ENCODE measurements around the gene TMEM63A.

TMEM63A gene

DNA sequence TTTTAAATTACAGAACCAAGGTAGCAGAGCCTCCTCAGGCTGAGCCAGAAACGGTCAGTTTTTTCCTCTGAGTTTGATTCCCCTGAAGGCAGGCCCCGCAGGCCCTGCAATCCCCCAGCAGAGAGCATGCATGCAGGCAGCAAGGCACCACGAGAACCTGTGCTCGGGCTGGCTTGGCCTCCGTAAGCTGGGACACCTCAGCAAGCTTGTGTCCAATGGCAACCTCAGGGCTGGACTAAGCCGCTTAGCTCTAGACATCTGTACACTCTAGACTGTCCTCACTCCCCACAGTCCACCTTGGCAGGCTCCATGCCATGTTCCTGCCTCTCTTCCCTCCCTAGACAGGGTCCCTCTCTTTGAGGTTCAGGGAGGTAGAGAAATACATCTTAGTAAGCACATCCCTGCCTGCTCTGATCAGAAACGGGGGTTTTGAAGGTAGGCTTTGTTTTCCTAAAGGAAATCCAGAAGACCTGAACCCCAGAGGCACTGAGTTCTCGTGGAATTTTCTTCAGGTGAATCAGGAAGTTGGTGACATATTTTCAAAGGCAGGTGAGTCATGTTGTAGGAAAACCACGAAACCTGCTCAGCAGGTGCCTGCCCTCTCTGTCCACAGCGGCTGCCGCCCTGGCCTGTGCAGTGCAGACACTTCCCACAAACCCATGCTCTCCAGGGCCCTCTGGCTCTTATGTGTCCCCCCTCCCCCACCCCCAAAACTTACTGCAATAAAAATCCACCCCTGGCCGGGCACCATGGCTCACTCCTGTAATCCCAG, 7.0 kb downstream of the TMEM63A start:
- DNase-seq (ENCODE audit: low spot score), result no peak
- TF ChIP-seq, protein P1, sequence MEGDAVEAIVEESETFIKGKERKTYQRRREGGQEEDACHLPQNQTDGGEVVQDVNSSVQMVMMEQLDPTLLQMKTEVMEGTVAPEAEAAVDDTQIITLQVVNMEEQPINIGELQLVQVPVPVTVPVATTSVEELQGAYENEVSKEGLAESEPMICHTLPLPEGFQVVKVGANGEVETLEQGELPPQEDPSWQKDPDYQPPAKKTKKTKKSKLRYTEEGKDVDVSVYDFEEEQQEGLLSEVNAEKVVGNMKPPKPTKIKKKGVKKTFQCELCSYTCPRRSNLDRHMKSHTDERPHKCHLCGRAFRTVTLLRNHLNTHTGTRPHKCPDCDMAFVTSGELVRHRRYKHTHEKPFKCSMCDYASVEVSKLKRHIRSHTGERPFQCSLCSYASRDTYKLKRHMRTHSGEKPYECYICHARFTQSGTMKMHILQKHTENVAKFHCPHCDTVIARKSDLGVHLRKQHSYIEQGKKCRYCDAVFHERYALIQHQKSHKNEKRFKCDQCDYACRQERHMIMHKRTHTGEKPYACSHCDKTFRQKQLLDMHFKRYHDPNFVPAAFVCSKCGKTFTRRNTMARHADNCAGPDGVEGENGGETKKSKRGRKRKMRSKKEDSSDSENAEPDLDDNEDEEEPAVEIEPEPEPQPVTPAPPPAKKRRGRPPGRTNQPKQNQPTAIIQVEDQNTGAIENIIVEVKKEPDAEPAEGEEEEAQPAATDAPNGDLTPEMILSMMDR (IDR thresholded peaks at IDR 0.05; ENCODE audit: extremely low read depth, missing control alignments), result no peak

DNA sequence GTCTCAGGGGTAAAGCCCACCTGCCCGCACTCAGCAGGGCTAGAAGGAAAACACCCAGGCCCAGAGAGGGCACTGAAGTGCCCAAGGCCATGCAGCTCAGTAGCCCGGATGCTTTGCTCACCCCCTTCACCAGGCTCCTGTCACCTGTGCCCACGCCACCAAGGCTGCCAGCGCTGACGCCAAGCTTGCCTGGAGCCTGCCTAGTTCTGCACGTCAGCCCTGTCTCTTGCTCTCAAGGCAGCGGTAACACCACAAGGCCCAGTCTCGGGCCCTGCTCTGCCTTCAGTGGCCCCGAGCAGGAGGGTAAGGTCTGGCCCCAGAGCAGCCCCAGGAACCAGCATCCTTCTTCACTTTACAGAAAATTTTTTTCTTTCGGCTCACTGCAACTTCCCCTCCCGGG, 7.7 kb downstream of the TMEM63A start:
- no peak for DNase-seq (ENCODE audit: low spot score)
- TF ChIP-seq, protein P1 (IDR thresholded peaks at IDR 0.05; ENCODE audit: extremely low read depth, missing control alignments), result no peak

DNA sequence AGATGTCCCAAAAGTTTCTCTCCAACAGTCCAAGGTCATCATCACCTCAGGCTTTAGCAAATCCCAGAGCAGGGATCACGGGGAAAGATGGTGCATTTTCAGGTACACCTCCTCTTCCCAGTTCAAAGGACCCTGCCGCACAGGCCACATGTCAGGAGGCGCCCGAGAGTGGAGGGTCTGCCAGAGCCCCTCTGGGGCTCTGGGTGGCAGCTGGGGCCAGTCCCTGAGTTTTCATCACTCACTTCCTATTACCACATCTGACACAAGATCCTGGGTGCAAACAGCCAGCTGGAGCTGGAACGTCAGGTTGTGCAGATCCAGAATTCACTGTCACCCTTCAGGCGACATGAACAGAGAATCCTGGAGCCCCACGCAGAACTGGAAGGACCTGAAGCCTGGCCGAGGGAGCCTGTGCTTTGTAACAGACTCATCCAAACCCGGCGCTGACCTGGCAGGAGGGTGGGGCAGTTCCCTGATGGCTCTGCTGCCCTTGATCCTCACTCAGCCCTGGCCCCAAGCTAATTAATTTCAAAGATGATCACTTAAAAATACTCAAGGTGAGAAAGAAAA, 8.8 kb downstream of the TMEM63A start:
- DNase-seq (ENCODE audit: low spot score), result no peak
- TF ChIP-seq, protein P1 (IDR thresholded peaks at IDR 0.05; ENCODE audit: extremely low read depth, missing control alignments), result no peak

DNA sequence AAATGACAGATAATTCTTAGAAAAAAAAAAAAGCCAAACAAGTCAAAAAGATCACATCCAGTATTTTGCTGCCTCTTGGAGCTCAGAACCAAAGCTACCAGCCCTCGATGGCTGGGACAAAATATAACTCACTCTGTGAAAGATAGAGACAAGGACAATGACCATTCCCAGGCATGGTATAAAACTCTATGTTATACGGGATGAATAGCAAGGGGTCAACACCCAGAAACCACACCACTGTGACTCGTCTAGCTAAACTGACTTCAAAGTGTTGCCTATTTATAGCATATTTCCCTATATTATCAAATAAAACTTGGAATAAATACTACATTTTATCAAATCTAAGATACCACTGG, 10.1 kb downstream of the TMEM63A start:
- TF ChIP-seq, protein P1 (IDR thresholded peaks at IDR 0.05; ENCODE audit: extremely low read depth, missing control alignments), result no peak
- DNase-seq (ENCODE audit: low spot score), result no peak

DNA sequence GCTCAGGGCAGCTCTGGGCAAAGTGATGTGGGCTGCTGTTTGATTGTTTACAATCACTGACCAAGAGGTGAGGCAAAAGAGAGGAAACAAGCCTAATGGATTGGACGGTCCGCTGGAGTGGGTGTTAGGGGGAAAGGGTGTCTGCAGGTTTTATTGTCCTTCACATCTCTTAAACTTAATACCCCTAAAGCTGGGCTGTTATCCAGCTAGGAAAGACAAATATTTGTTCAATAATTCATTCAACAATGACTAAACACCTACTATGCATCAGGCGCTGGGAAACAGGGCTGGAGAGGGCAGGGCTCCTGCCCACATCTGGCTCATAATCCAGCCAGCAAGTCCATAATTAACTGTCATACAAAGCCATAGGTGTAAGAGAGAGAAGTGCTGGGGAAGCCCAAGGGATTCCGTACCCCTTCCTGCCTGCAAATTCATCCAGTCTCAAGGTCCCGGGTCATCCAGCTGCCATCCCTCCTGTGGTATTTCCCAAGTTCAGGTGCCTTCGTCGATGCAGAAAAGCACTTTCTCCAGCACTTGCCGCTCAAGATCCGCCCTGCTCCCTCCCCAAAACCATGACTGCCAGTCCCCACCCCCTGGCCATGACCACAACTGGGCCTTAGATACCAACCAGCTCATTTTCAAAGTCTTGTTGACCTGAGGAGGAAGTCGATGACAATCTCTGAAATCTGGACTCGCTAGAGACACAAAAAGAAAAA, 10.7 kb downstream of the TMEM63A start:
- DNase-seq (ENCODE audit: low spot score), result no peak
- TF ChIP-seq, protein P1 (IDR thresholded peaks at IDR 0.05; ENCODE audit: extremely low read depth, missing control alignments), result no peak

DNA sequence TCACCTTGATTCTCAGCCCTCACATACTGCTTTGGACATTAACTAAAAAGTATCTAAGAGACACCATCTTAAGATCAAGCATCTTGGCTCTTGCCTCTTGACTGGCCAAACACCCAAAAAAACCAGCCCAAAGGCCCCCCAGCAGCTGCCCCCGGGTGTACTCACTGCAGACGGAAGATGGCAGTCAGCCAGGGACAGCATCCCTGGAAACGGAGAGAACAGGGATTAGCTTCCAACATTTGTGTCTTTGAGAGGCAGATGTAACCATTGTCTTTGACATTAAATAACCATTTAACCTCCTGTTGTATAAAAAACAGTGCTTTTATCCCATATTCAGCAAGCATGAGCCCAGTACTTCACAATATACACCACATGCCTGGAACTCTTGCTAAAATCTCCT, 11.3 kb downstream of the TMEM63A start:
- TF ChIP-seq, protein P1 (IDR thresholded peaks at IDR 0.05; ENCODE audit: extremely low read depth, missing control alignments), result no peak
- no peak for DNase-seq (ENCODE audit: low spot score)
